CD4-positive, alpha-beta T cell (primary cell): ENCODE data around the gene COL15A1. TPM values are rescaled to one million over a fixed set of nuclear protein-coding genes. Genes with fewer than 3 reads are reported as not detected.

Experiments used
- ATAC-seq: fragments of 200-7000 bp; cut with Tn5 transposase; one replicate; pipeline ENCODE4 v1.10.0; 2022; ENCODE audit warnings: mild to moderate bottlenecking; ENCODE audit not compliant: poor library complexity
- CTCF ChIA-PET: fragments of 350-600 bp; sonication (Branson Sonifier 250); formaldehyde crosslinking; loops from one replicate; lab custom pipeline; 2021; ENCODE audit warnings: antibody characterized with exemption, inconsistent platforms; lab: Charles Lee
- POLR2A ChIA-PET: fragments of 350-600 bp; sonication (Branson Sonifier 250); formaldehyde crosslinking; loops from one replicate; lab custom pipeline; 2021; ENCODE audit warnings: antibody characterized with exemption, inconsistent platforms; lab: Charles Lee
- DNase-seq, 14 experiments: peaks; one replicate each; pipeline ENCODE4 v3.0.0-alpha.2; 2013 to 2020; ENCODE audit warnings: mixed read lengths in 2 of 14
- H3K27ac ChIP-seq, 2 donors: one replicate each; pipeline versions ENCODE4 v1.5.1 to v1.7.0; 2013; ENCODE audit warnings: low read length in 2 of 2, low read depth in 1 of 2, mild to moderate bottlenecking in 1 of 2
- H3K27me3 ChIP-seq, 2 experiments: 1 replicate in 1 of 2; 2 replicates in 1 of 2; pipeline versions ENCODE4 v1.6.1 to v1.7.0; 2013; ENCODE audit warnings: low read length in 2 of 2, control low read depth in 1 of 2, mild to moderate bottlenecking in 1 of 2, moderate library complexity in 1 of 2; ENCODE audit not compliant: insufficient read depth in 2 of 2, control insufficient read depth in 1 of 2
- H3K36me3 ChIP-seq: one replicate; pipeline ENCODE4 v1.6.1; 2013; ENCODE audit warnings: low read length, control low read depth; ENCODE audit not compliant: insufficient read depth
- H3K4me1 ChIP-seq: one replicate; pipeline ENCODE4 v1.6.1; 2013; ENCODE audit warnings: low read length, control low read depth; ENCODE audit not compliant: insufficient read depth
- H3K4me3 ChIP-seq: one replicate; pipeline ENCODE4 v1.5.1; 2013; ENCODE audit warnings: mild to moderate bottlenecking, low read length, moderate library complexity
- H3K9me3 ChIP-seq, 2 experiments: 1 replicate in 1 of 2; 2 replicates in 1 of 2; pipeline versions ENCODE4 v1.6.1 to v1.7.0; 2013; ENCODE audit warnings: low read length in 2 of 2, mild to moderate bottlenecking in 2 of 2, control low read depth in 1 of 2, moderate library complexity in 1 of 2; ENCODE audit not compliant: control insufficient read depth in 1 of 2, insufficient read depth in 1 of 2
- H3K27ac Mint-ChIP-seq: one replicate; pipeline ENCODE4 v1.8.0; 2020; ENCODE audit warnings: mixed read lengths
- H3K27me3 Mint-ChIP-seq: one replicate; pipeline ENCODE4 v1.8.0; 2021; ENCODE audit warnings: mixed read lengths
- H3K36me3 Mint-ChIP-seq: one replicate; pipeline ENCODE4 v1.8.0; 2021; ENCODE audit warnings: low read depth, mixed read lengths
- H3K4me1 Mint-ChIP-seq: one replicate; pipeline ENCODE4 v1.8.0; 2021; ENCODE audit warnings: low read depth, mixed read lengths
- H3K4me3 Mint-ChIP-seq: one replicate; pipeline ENCODE4 v1.8.0; 2020; ENCODE audit warnings: mild to moderate bottlenecking, mixed read lengths
- H3K9me3 Mint-ChIP-seq: one replicate; pipeline ENCODE4 v1.8.0; 2020; ENCODE audit warnings: mixed read lengths
- CTCF ChIP-seq: fragments of 200-600 bp; IDR thresholded peaks from one replicate; pipeline ENCODE4 v1.8.0; 2022; ENCODE audit warnings: antibody characterized with exemption, mild to moderate bottlenecking
- intact Hi-C, 2 experiments: fragments of 100-400 bp; cut with DNase I in 1 of 2; cut with micrococcal nuclease in 1 of 2; formaldehyde crosslinking; loops; one replicate each; pipeline versions ENCODE4 v1.15.1 to v1.9.0; 2023 to 2025; cut with DNase I, micrococcal nuclease
- total RNA-seq, 174 experiments: library from RNA in 2 of 174; stranded (reverse) in 2 of 174; gene quantifications; one replicate each; pipeline ENCODE4 v1.2.3 and lab custom pipeline; 2021 to 2026

COL15A1 gene
- total RNA-seq, 2 experiments from 2014 or later = not detected

GRCh38 chr9:99049228-99049627 is 105.5 kb downstream of the COL15A1 start:
- Mint-ChIP-seq H3K4me3 (no peak overlapping the region), H3K4me1 (peaks cover 31% of the 10 kb centered on the region), H3K27ac (no peak overlapping the region), H3K9me3 (peaks cover 3% of the 10 kb centered on the region), H3K36me3 (no peaks in the 10 kb centered on the region), H3K27me3 (no peaks in the 10 kb centered on the region)
- DNase-seq = no peak
- no peak for ATAC-seq
- Histone ChIP-seq H3K36me3 (no peaks in the 10 kb centered on the region), H3K9me3 (no peaks in the 10 kb centered on the region), H3K27me3 (no peaks in the 10 kb centered on the region), H3K27ac (no peak overlapping the region), H3K4me1 (peaks cover 33% of the 10 kb centered on the region), H3K4me3 (no peak overlapping the region)
- POLR2A ChIA-PET = interaction anchor here (3.6 kb wide), 1 partner anchor 9 kb away, joined by 14 read pairs; no protein-coding TSS in a partner anchor
- CTCF ChIA-PET = interaction anchor here (1.3 kb wide), 1 partner anchor 10 kb away, joined by 3 read pairs; no protein-coding TSS in a partner anchor
- intact Hi-C loops = no loop called here
- no peak for TF ChIP-seq CTCF

- peaks cover 35% of the 10 kb centered on the region for H3K4me1 Mint-ChIP-seq
- Histone ChIP-seq H3K27me3 (no peaks in the 10 kb centered on the region), H3K36me3 (no peaks in the 10 kb centered on the region), H3K4me1 (peaks cover 33% of the 10 kb centered on the region), H3K4me3 (no peak overlapping the region), H3K9me3 (no peaks in the 10 kb centered on the region), H3K27ac (no peak overlapping the region)
- no peak for TF ChIP-seq CTCF
- H3K9me3 Mint-ChIP-seq = peaks cover 3% of the 10 kb centered on the region
- H3K27ac Mint-ChIP-seq = no peak overlapping the region
- DNase-seq = no peak
- H3K36me3 Mint-ChIP-seq = no peaks in the 10 kb centered on the region
- no peak for ATAC-seq
- no peaks in the 10 kb centered on the region for H3K27me3 Mint-ChIP-seq
- intact Hi-C loops = loop anchor here in 1 of 2 experiments (5.0 kb wide), 2 partner anchors 42 to 88 kb away; no protein-coding TSS in a partner anchor
- ChIA-PET CTCF (interaction anchor here (1.0 to 1.3 kb wide), 2 partner anchors 10 to 91 kb away, joined by 3 read pairs; no protein-coding TSS in a partner anchor), POLR2A (interaction anchor here (1.2 to 3.6 kb wide), 2 partner anchors 9 to 55 kb away, joined by 4 to 14 read pairs; no protein-coding TSS in a partner anchor)
- H3K4me3 Mint-ChIP-seq = no peak overlapping the region
Measured at GRCh38 chr9:99049641-99050040, 105.9 kb downstream of the COL15A1 start.

GRCh38 chr9:99050292-99050911 is 106.7 kb downstream of the COL15A1 start:
- no peaks in the 10 kb centered on the region for H3K27me3 Mint-ChIP-seq
- H3K4me1 Mint-ChIP-seq = peaks cover 35% of the 10 kb centered on the region

More at GRCh38 chr9:99050292-99050911, 106.7 kb downstream of the COL15A1 start:
- H3K4me1 ChIP-seq = peaks cover 37% of the 10 kb centered on the region
- TF ChIP-seq CTCF = no peak
- H3K4me3 Mint-ChIP-seq = no peak overlapping the region
- POLR2A ChIA-PET = interaction anchor here (1.2 to 3.6 kb wide), 2 partner anchors 8 to 54 kb away, joined by 4 to 14 read pairs; no protein-coding TSS in a partner anchor
- DNase-seq (no peak), ATAC-seq (no peak)
- no peaks in the 10 kb centered on the region for H3K36me3 Mint-ChIP-seq
- H3K9me3 Mint-ChIP-seq = peaks cover under 1% of the 10 kb centered on the region
- no peak overlapping the region for H3K27ac ChIP-seq
- CTCF ChIA-PET = interaction anchor here (1.0 to 1.3 kb wide), 2 partner anchors 11 to 90 kb away, joined by 3 read pairs; no protein-coding TSS in a partner anchor
- H3K4me3 ChIP-seq = no peak overlapping the region
- no peaks in the 10 kb centered on the region for H3K36me3 ChIP-seq
- H3K9me3 ChIP-seq = no peaks in the 10 kb centered on the region
- intact Hi-C loops = loop anchor here in 1 of 2 experiments (5.0 kb wide), 2 partner anchors 43 to 87 kb away; no protein-coding TSS in a partner anchor
- no peaks in the 10 kb centered on the region for H3K27me3 ChIP-seq
- no peak overlapping the region for H3K27ac Mint-ChIP-seq
